ELR (cell line): ENCODE results near the gene NHLRC4.

ENCODE experiments used
- DNase-seq: peaks from one replicate; pipeline ENCODE4 v3.0.0-alpha.2; 2015; ENCODE audit warnings: low read depth

NHLRC4 gene

DNA sequence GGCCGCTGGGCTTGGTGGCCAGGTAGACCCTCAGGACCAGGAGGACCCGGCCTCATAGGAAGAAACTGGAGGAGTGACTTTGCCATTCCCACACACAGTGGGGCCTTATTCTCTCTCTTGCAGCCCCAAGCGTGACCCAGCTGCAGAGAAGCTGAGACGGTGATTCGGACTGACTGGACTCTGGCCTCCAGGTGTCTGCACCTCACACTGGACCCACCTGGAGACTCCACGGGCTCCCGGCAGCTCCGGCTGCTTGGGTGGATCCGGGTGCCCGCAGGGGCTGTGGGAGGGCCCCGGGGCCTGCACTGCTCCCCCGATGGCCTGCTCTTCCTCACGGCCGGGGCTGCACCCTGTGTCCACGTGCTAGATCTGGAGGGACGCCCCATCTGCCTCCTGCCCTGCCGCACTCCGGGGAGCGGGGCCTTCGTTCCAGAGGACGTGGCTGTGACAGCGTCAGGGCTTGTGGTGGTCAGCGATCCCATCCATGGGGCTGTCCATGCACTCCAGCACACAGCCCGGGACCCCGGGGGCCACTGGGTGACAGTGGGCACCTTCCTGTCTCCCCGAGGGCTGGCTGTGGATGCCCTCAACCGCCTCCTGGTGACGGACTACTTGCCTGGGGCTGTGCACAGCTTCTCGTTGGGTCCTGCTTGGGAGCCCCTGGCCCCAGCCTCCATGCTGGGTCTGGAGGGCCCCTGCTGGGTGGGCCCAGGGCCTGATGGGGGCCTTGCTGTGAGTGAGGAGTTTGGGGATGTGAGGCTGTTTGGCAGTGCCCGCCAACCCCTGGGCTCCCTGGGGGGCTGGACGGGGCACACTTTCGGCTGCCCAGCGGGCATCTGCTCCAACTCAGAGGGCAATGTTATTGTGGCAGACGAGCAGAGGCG is 810 bp downstream of the NHLRC4 start:
- DNase-seq, result no peak

- DNase-seq, result no peak
Measured at GRCh38 chr16:568401-569258, 1.8 kb downstream of the NHLRC4 start.

GRCh38 chr16:569445-570254 is 2.8 kb downstream of the NHLRC4 start, which contains the start of gene PIGQ:
Gene PIGQ, plus strand, starts transcription at chr16:569968. Its CDS starts 4,107 bp downstream, at chr16:574075.
- peak; percentile 68 for DNase-seq

DNA sequence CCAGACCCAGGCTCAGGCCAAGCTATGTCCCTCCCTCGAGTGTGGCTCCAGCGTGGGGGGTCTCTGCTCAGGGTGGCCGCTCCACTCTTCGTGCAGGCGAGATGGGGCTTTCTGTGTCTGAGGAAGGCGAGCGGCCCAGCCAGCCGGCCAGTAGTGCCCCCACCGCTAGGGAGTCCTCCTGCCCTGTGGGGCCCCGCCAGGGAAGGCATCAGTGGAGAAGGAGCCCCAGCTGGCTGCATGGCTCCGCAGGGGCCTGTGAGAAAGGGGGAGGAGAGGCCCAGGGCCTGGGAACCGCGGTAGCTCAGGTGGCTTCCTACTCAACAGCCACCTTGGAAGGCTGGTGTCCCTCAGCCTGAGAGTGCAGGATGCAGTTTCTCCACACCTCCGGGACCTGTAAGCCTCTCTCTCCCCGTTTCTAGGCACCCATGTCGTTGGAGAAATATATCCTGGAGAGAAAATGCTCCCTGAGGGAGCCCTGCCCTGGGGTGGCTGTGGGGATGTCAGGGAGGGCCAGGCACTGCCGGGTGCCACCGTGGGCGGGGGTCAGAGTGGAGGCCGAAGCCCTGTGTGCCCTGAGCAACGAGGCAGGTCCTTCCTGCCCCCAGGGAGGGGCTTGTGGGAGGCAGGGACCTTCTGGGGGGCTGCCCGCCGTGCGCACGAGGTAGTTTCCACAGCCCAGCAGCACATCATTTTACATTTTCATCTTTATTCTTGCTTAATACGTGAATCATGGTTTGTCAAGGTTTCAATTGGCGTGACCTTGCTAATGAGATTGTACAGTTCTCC is 6.3 kb downstream of the NHLRC4 start:
- no peak for DNase-seq

GRCh38 chr16:574021-574760 is 7.4 kb downstream of the NHLRC4 start:
- no peak for DNase-seq

DNA sequence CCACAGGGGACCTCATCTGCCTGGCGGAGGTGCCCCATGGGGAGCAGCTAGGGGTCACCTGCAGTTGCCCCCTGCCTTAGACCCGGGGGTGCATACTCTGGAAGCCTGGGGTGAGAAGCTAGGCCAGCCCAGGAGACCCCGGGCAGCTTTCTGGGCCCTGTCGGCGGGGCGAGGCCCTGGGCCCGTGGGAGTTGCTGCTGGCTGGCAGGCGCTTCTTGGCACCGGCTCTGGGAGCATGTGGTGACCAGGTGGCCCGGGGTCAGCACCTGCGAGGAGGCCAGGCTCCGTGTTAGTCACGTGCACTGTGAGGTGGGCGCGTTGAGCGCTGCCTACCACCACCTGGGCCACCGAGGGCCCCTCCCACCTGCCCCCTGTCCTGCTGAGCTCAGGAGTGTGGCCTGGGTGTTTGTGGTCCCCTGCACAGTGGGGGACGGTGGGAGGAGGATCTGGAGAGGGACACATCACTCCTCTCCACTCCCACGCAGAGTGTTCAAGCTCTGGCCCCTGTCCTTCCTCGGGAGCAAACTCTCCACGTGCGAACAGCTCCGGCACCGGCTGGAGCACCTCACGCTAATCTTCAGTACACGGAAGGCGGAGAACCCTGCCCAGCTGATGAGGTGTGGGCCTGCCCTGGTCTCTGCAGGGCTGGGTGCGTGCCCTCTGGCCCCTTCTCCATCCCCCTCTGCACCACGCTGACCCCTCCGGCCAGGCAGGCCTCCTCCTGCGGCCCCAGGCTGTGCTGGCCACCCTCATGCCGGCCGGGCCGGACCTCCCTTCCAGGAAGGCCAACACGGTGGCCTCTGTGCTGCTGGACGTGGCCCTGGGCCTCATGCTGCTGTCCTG is 8.8 kb downstream of the NHLRC4 start:
- no peak for DNase-seq

DNA sequence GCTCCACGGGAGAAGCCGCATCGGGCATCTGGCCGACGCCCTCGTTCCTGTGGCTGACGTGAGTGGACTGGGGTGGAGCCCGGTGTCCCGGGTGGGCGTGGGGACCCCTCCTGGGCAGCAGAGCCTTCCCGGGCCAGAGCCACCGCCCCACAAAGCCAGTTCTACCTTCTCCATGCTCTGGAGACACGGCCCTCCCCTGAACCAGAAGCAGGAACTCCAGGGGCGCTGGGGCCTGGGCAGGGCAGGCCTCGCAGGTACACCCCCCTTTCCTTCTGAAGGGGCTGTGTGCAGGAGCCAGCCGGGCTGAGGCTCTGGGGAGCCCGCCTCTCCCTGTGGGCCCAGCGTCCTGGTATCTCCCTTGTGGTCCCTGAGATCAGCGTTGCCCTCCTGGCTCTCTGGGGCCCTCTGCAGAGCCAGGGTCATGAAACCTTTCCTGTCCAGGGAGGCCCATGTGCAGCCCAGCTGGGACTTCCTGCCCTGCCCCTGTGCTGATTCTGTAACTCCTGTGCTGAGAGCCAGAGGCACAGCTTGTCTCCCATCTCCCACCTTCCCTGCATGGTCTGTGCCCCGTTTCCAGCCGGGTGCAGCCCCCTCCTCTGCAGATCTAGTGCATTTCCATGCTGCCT is 9.5 kb downstream of the NHLRC4 start:
- DNase-seq, result no peak

GRCh38 chr16:576823-577201 is 10.0 kb downstream of the NHLRC4 start:
- no peak for DNase-seq

GRCh38 chr16:577796-578195 is 11.0 kb downstream of the NHLRC4 start:
- DNase-seq, result no peak

DNA sequence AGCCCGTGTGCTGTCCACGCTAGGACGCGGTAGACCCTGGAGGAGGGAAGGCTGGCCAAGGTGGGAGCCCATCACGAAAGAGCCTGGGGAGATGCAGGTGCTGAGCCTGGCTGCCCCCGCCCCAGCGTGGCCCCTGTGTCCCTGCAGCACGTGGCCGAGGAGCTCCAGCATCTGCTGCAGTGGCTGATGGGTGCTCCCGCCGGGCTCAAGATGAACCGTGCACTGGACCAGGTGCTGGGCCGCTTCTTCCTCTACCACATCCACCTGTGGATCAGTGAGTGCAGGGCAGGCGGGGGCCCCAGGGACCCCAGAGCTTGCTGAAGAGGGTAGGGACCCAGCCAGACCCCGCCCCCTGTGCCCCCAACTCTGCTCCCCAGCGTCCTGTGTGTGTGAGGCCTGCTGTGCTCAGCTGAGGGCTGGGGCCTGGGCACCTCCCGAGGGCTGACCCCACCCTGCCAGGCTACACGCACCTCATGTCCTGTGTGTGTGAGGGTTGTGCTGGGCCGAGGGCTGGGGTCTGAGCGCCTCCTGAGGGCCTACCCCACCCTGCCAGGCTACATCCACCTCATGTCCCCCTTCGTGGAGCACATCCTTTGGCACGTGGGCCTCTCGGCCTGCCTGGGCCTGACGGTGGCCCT is 11.5 kb downstream of the NHLRC4 start:
- no peak for DNase-seq

DNA sequence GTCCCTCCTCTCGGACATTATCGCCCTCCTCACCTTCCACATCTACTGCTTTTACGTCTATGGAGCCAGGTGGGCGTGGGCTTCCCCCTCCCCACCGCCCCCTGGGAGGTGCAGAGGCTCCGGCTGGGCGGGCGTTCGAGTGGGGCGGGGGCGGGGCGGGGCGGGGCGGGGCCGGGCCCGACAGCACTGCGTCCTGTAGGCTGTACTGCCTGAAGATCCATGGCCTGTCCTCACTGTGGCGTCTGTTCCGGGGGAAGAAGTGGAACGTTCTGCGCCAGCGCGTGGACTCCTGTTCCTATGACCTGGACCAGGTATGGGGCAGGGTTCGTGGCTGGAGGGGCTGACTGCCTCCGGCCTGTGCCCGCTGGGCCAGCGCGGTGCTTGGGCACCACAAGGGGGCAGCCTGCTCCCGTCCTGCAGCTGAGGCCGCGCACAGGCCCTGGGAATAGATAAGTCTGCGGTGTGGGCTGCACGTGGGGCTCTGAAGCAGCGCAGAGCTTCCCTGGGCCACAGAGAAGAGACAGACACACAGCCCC is 12.1 kb downstream of the NHLRC4 start:
- peak; percentile 62 for DNase-seq

DNA sequence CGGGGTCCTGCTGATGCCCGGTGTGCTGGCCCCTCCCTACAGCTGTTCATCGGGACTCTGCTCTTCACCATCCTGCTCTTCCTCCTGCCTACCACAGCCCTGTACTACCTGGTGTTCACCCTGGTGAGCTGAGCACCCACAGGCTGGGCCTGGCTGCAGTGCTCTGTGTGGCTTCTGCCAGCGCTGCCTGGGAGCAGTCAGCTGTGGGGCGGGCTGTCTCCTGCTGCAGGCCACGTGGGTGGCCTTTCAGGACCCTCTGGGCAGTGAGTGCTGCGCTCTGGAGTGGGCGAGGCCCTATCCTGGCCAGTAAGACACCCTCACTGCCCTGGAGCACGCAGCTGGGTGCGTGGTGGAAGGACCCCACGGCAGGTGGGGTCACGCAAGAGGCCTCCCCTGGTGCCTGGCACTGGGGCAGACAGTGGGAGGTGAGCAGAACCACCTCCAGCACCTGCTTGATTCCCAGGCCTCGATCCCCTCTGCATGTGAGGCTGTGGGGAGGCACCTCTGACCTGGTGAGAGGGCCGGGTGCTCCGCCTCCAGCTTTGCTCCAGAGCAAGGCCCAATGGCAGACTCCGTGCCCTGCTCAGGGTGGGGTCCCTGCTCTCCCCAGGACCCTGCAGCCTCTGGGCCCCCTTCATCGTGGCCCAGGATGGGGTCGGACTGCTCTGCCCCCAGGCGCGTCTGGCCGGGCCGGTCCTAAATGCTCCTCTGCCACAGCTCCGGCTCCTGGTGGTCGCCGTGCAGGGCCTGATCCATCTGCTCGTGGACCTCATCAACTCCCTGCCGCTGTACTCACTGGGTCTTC is 13.5 kb downstream of the NHLRC4 start:
- DNase-seq, result no peak

- no peak for DNase-seq
Measured at GRCh38 chr16:580946-581498, 14.2 kb downstream of the NHLRC4 start.

DNA sequence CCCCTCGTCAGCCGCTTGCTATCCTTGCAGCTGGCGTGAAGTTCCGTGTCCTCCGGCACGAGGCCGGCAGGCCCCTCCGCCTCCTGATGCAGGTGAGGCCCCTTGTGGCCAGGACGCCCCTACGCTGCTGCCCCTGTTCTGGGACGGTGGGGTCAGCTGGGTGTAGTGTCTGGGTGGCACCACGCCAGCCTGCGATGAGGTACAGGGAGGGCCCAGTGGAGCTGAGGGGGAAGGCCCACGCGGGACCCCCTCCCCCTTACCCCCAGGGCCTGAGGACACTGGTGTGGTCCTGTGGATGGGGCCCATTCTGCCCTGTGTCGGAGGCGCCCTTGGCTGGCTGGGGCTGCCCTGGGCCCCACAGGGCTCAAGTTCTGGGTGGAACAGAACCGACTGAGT is 15.4 kb downstream of the NHLRC4 start:
- DNase-seq, result no peak

GRCh38 chr16:582614-583331 is 16.0 kb downstream of the NHLRC4 start:
- DNase-seq, result no peak

GRCh38 chr16:583470-583814 is 16.6 kb downstream of the NHLRC4 start:
- DNase-seq, result no peak
